Mucosa of descending colon (tissue), 3 donors: Measurements from ENCODE around the gene TECPR1. TPM values are rescaled to one million over a fixed set of nuclear protein-coding genes. Genes with fewer than 3 reads are reported as not detected.

Experiments
- ATAC-seq: fragments of 200-7000 bp; cut with Tn5 transposase; one replicate; pipeline ENCODE4 v1.9.1; 2020; ENCODE audit warnings: mild to moderate bottlenecking, moderate library complexity
- DNase-seq, 3 donors: peaks; one replicate each; pipeline ENCODE4 v3.0.0-alpha.2; 2020
- H3K36me3 ChIP-seq: fragments of 200-600 bp; one replicate; pipeline ENCODE4 v1.8.0; 2021; ENCODE audit warnings: low read depth, mild to moderate bottlenecking
- H3K4me1 ChIP-seq: fragments of 200-600 bp; one replicate; pipeline ENCODE4 v1.8.0; 2021; ENCODE audit warnings: low read depth, mild to moderate bottlenecking
- H3K4me3 ChIP-seq: fragments of 200-600 bp; one replicate; pipeline ENCODE4 v1.8.0; 2021; ENCODE audit warnings: mild to moderate bottlenecking
- H3K9me3 ChIP-seq: fragments of 200-600 bp; one replicate; pipeline ENCODE4 v1.8.0; 2021; ENCODE audit warnings: mild to moderate bottlenecking
- intact Hi-C, 2 donors: fragments of 100-400 bp; cut with DNase I in 1 of 2; cut with micrococcal nuclease in 1 of 2; formaldehyde crosslinking; loops; one replicate each; pipeline versions ENCODE4 v1.11.0 to v1.11.1; 2022; cut with DNase I, micrococcal nuclease
- total RNA-seq, 3 donors: library from RNA; stranded (reverse); fragmentation: NEBNext Ultra II Directional in 2 of 3; extraction: Animal tissue kit (Norgen Biotek cat#: 25700) in 2 of 3; gene quantifications; one replicate each; pipeline versions ENCODE4 v1.2.1 to v1.2.4, GENCODE V29; 2021 to 2023
- TF ChIP-seq, protein P1 (sequence below): fragments of 200-600 bp; IDR thresholded peaks from one replicate; pipeline ENCODE4 v1.8.0; 2022; ENCODE audit warnings: antibody characterized with exemption, mild to moderate bottlenecking
- donor health status: DM: no; HTN: no; CAD: no; lungs with moderate emphysema.
- donor health status: DM: no; HTN: no; CAD: no.
- donor health status: DM: no; HTN: yes; CAD: no.

TECPR1 gene
- total RNA-seq, 3 donors from 2014 or later, result 37.0 to 50.5 (median 45.5) TPM

DNA sequence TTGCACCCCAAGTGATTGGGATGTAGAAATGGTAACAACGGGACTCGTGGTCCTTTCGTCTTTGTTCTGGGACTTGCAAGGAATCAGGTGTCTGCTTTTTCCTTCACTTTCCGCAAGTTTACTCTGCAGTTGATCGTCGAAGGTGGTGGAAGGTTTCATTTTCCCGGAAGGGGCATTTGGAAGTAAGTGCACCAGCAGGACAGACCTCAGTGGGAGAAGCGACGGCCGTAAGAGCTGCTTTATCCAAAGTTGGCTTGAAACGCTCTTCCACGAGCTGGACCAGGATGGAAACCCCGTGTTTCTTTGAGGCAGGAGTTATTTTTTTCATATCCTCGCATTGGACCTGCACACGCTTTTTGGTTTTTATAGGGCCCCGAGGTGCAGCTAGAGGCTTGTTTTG, 30.7 kb upstream of the TECPR1 start:
- ATAC-seq (no peak), DNase-seq (no peak)
- H3K36me3 ChIP-seq, result no peaks in the 10 kb centered on the region
- TF ChIP-seq, protein P1, sequence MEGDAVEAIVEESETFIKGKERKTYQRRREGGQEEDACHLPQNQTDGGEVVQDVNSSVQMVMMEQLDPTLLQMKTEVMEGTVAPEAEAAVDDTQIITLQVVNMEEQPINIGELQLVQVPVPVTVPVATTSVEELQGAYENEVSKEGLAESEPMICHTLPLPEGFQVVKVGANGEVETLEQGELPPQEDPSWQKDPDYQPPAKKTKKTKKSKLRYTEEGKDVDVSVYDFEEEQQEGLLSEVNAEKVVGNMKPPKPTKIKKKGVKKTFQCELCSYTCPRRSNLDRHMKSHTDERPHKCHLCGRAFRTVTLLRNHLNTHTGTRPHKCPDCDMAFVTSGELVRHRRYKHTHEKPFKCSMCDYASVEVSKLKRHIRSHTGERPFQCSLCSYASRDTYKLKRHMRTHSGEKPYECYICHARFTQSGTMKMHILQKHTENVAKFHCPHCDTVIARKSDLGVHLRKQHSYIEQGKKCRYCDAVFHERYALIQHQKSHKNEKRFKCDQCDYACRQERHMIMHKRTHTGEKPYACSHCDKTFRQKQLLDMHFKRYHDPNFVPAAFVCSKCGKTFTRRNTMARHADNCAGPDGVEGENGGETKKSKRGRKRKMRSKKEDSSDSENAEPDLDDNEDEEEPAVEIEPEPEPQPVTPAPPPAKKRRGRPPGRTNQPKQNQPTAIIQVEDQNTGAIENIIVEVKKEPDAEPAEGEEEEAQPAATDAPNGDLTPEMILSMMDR, result no peak
- H3K4me1 ChIP-seq, result peaks cover 61% of the 10 kb centered on the region
- intact Hi-C loops, result loop anchor here in 1 of 2 donors (10.0 kb wide), 1 partner anchor 122 kb away; the partner anchor contains the start of gene BAIAP2L1
- no peaks in the 10 kb centered on the region for H3K9me3 ChIP-seq
- H3K4me3 ChIP-seq, result peak overlapping the region; percentile 72

- ATAC-seq, result no peak
- peaks cover 55% of the 10 kb centered on the region for H3K4me1 ChIP-seq
- intact Hi-C loops, result loop anchor here in 1 of 2 donors (10.0 kb wide), 1 partner anchor 123 kb away; the partner anchor contains the start of gene BAIAP2L1
Measured at GRCh38 chr7:98281757-98282606, 29.9 kb upstream of the TECPR1 start.

GRCh38 chr7:98280791-98281756, 29.0 kb upstream of the TECPR1 start, which contains the start of gene BRI3:
BRI3 (plus strand) TSS chr7:98281686; CDS start chr7:98281796, 110 bp downstream.
- peak; percentile 73 for ATAC-seq
- peak; percentile 94 to 98 (median 96) for DNase-seq
- Histone ChIP-seq H3K9me3 (no peaks in the 10 kb centered on the region), H3K36me3 (no peaks in the 10 kb centered on the region), H3K4me3 (peak within 1 kb of the TSS; percentile 72), H3K4me1 (peaks cover 54% of the 10 kb centered on the region)
- intact Hi-C loops, result loop anchor here in 1 of 2 donors (10.0 kb wide), 1 partner anchor 124 kb away; the partner anchor contains the start of gene BAIAP2L1
- TF ChIP-seq, protein P1, result peak; percentile 26

More at GRCh38 chr7:98281757-98282606, 29.9 kb upstream of the TECPR1 start:
- DNase-seq, result peak; percentile 56 to 80 (median 77)
- Histone ChIP-seq H3K36me3 (no peaks in the 10 kb centered on the region), H3K4me3 (peak overlapping the region; percentile 72), H3K9me3 (no peaks in the 10 kb centered on the region)
- TF ChIP-seq, protein P1, result no peak

DNA sequence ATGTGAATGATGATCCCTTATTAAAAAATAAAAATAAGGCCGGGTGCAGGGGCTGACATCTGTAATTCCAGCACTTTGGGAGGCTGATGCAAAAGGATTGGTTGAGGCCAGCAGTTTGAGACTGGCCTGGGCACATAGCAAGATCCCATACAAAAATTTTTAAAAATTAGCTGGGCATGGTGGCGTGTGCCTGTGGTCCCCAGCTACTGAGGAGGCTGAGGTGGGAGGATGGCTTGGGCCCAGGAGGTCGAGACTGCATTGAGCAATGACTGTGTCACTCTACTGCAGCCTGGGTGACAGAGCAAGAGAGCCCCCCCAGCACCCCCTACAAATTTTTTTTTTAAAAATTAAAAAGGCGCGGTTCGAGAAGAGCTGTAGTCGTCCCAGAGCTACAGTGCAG, 28.3 kb upstream of the TECPR1 start:
- Histone ChIP-seq H3K4me1 (peaks cover 46% of the 10 kb centered on the region), H3K4me3 (no peak overlapping the region), H3K9me3 (no peaks in the 10 kb centered on the region), H3K36me3 (no peaks in the 10 kb centered on the region)
- DNase-seq (no peak), ATAC-seq (no peak)
- TF ChIP-seq, protein P1, result no peak
- intact Hi-C loops, result loop anchor here in 1 of 2 donors (10.0 kb wide), 1 partner anchor 125 kb away; the partner anchor contains the start of gene BAIAP2L1

DNA sequence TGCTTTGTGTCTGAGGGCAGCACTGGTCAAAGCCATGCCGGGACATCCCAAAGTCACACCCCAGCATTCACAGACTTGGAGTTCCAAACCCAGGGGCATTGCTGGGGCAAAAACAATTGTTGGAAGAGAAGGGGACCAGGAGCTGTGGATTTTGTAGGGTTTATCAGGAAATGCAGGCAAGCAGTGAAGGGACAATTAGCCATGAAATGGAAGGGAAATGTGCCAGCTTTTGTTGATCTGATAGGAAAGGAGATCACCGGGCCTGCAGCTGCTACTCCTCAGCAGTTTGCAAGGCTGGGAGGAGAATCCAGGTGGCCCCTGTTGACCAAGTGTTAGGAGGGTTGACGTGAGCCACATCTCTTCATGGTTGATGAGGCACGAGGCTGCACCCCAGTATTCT, 26.9 kb upstream of the TECPR1 start:
- intact Hi-C loops, result no loop called here
- no peak for ATAC-seq
- Histone ChIP-seq H3K4me3 (no peak overlapping the region), H3K9me3 (no peaks in the 10 kb centered on the region), H3K36me3 (no peaks in the 10 kb centered on the region), H3K4me1 (peaks cover 33% of the 10 kb centered on the region)
- TF ChIP-seq, protein P1, result no peak
- no peak for DNase-seq
